Testis (tissue), 3 donors: Measurements from ENCODE around the gene HKDC1. TPM values are rescaled to one million over a fixed set of nuclear protein-coding genes. Genes with fewer than 3 reads are reported as not detected.
"Not testable (repeated sequence)": the region's sequence is repeated elsewhere in the genome, so short reads cannot be mapped to it uniquely, and the experiment has no call there.

Source experiments
- DNase-seq: peaks from one replicate; pipeline ENCODE4 v3.0.0-alpha.2; 2019
- H3K27ac ChIP-seq, 2 donors: fragments of 200-600 bp; sonication (generic); one replicate each; pipeline ENCODE4 v1.5.1; 2019
- H3K27me3 ChIP-seq: fragments of 200-600 bp; sonication (generic); one replicate; pipeline ENCODE4 v1.5.1; 2019
- H3K36me3 ChIP-seq: fragments of 200-600 bp; sonication (generic); one replicate; pipeline ENCODE4 v1.5.1; 2017; ENCODE audit warnings: low read depth; ENCODE audit errors: missing control alignments
- H3K4me1 ChIP-seq: fragments of 200-600 bp; sonication (generic); one replicate; pipeline ENCODE4 v1.5.1; 2019
- H3K4me3 ChIP-seq, 2 donors: fragments of 200-600 bp; sonication (generic); one replicate each; pipeline ENCODE4 v1.5.1; 2017 to 2019
- H3K9me3 ChIP-seq: fragments of 200-600 bp; sonication (generic); one replicate; pipeline ENCODE4 v1.5.1; 2017
- POLR2A ChIP-seq: fragments of 450-650 bp; IDR thresholded peaks from one replicate; pipeline ENCODE4 v1.6.1; 2017; ENCODE audit warnings: antibody characterized with exemption, mild to moderate bottlenecking, moderate library complexity
- WGBS, 2 donors: methylation state at CpG; one replicate each; pipeline ENCODE4 v1.1.5; 2018; 5-methylcytosine and 5-hydroxymethylcytosine counted together
- intact Hi-C: fragments of 100-400 bp; cut with DNase I; formaldehyde crosslinking; loops from one replicate; pipeline ENCODE4 v1.15.1; 2023; ENCODE audit warnings: low total_unique reads
- polyA plus RNA-seq: library from polyadenylated mRNA; stranded (reverse); fragments of 350-450 nt; fragmentation: Illumina TruSeq; extraction: RNeasy Lipid Tissue Mini Kit (QIAGEN cat#74804); gene quantifications from one replicate; pipeline ENCODE4 v1.2.3, GENCODE V29; 2014; ENCODE audit warnings: low read depth, low replicate concordance; ENCODE audit not compliant: insufficient read depth
- total RNA-seq, 2 donors: library from RNA; depleted of rRNA; stranded (reverse); fragments of >200 nt; gene quantifications; one replicate each; pipeline ENCODE4 v1.2.3, GENCODE V29; 2016
- TF ChIP-seq, protein P1 (sequence below), 3 experiments: fragments of 450-650 bp in 2 of 3; fragments of 200-600 bp in 1 of 3; sonication (generic) in 1 of 3; IDR thresholded peaks; one replicate each; pipeline ENCODE4 v1.5.1; 2016 to 2019; ENCODE audit warnings: antibody characterized with exemption in 3 of 3, mild to moderate bottlenecking in 2 of 3, moderate library complexity in 1 of 3

HKDC1 gene
- total and polyA plus RNA-seq, 3 donors from 2014 or later, result 1.9 to 5.4 (median 4.4) TPM

DNA sequence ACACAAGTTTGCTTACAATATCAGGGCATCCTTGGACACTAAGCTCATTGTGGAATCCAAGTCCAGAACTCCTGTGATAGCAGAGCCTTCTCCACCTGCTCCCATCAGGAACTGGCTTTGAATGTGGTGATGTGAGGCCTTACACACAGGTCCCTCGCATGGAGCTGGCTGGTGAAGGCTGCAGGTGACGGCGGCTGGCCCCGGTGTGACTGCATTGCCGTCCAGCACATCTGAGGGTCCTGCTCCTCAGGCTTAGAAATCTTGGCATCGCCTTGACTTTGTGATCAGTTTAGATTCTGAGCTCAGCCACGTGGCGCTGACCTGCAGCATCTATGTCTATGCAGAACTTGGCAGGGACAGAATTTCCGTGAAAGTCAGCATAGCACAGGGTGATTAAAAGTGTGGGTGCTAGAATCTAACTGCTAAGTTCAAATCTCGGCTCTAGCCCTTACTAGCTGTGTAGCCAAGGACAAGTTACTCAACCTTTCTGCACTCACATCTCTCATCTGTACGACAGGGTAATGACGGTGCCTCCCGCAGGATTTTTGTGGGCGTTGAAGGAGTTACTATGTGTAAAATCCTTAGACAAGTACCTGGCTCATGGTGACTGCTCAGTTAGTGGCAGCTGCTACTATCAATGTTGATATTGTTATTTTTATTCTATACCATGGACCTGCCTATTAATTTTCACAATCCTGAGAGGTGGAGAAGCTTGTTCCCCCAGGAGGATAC is 26.6 kb downstream of the HKDC1 start:
- intact Hi-C loops, result no loop called here
- Histone ChIP-seq H3K4me3 (no peak overlapping the region), H3K36me3 (no peaks in the 10 kb centered on the region), H3K27ac (no peak overlapping the region), H3K9me3 (no peaks in the 10 kb centered on the region), H3K4me1 (no peaks in the 10 kb centered on the region), H3K27me3 (no peaks in the 10 kb centered on the region)
- DNase-seq, result no peak
- no peak for TF ChIP-seq POLR2A
- TF ChIP-seq, protein P1, sequence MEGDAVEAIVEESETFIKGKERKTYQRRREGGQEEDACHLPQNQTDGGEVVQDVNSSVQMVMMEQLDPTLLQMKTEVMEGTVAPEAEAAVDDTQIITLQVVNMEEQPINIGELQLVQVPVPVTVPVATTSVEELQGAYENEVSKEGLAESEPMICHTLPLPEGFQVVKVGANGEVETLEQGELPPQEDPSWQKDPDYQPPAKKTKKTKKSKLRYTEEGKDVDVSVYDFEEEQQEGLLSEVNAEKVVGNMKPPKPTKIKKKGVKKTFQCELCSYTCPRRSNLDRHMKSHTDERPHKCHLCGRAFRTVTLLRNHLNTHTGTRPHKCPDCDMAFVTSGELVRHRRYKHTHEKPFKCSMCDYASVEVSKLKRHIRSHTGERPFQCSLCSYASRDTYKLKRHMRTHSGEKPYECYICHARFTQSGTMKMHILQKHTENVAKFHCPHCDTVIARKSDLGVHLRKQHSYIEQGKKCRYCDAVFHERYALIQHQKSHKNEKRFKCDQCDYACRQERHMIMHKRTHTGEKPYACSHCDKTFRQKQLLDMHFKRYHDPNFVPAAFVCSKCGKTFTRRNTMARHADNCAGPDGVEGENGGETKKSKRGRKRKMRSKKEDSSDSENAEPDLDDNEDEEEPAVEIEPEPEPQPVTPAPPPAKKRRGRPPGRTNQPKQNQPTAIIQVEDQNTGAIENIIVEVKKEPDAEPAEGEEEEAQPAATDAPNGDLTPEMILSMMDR (IDR thresholded peaks at IDR 0.05), result no peak
- WGBS, 2 donors, result 86 to 93% methylated on average over 8 to 13 of the region's 14 CpGs

GRCh38 chr10:69247313-69247710 is 27.2 kb downstream of the HKDC1 start:
- WGBS, 2 donors, result 83 to 94% methylated on average over 4 to 13 of the region's 13 CpGs
- Histone ChIP-seq H3K36me3 (no peaks in the 10 kb centered on the region), H3K4me1 (no peaks in the 10 kb centered on the region), H3K27me3 (no peaks in the 10 kb centered on the region), H3K4me3 (no peak overlapping the region), H3K9me3 (no peaks in the 10 kb centered on the region), H3K27ac (no peak overlapping the region)
- intact Hi-C loops, result no loop called here
- TF ChIP-seq, protein P1 (IDR thresholded peaks at IDR 0.05), result no peak
- no peak for DNase-seq

- DNase-seq, result no peak
- Histone ChIP-seq H3K27me3 (no peaks in the 10 kb centered on the region), H3K27ac (no peak overlapping the region), H3K4me3 (no peak overlapping the region), H3K36me3 (no peaks in the 10 kb centered on the region), H3K9me3 (no peaks in the 10 kb centered on the region), H3K4me1 (no peaks in the 10 kb centered on the region)
- intact Hi-C loops, result no loop called here
- TF ChIP-seq, protein P1 (IDR thresholded peaks at IDR 0.05), result no peak
- TF ChIP-seq POLR2A, result no peak
- 73 to 87% methylated on average over 20 to 24 of the region's 24 CpGs for WGBS, 2 donors
These were observed 28.1 kb downstream of the HKDC1 start for GRCh38 chr10:69248117-69248730.

- H3K9me3 ChIP-seq, result no peaks in the 10 kb centered on the region
- intact Hi-C loops, result no loop called here
- no peaks in the 10 kb centered on the region for H3K36me3 ChIP-seq
- H3K4me1 ChIP-seq, result no peaks in the 10 kb centered on the region
- H3K27ac ChIP-seq, result no peak overlapping the region
- TF ChIP-seq, protein P1 (IDR thresholded peaks at IDR 0.05), result no peak
- TF ChIP-seq POLR2A, result no peak
- H3K27me3 ChIP-seq, result no peaks in the 10 kb centered on the region
- DNase-seq, result no peak
- 92 to 96% methylated on average over 13 to 14 of the region's 14 CpGs for WGBS, 2 donors
- no peak overlapping the region for H3K4me3 ChIP-seq
These were observed 29.9 kb downstream of the HKDC1 start for GRCh38 chr10:69250041-69250440.

- H3K4me3 ChIP-seq, intact Hi-C loops, DNase-seq, H3K4me1 ChIP-seq, H3K27ac ChIP-seq, H3K27me3 ChIP-seq, H3K36me3 ChIP-seq, H3K9me3 ChIP-seq: not testable (repeated sequence)
- WGBS, 2 donors, result 90 to 94% methylated on average over 2 of the region's 2 CpGs
These were observed 31.3 kb downstream of the HKDC1 start for GRCh38 chr10:69251417-69251816.
